BLaER1 treated with 17β-estradiol and CSF1 and Interleukin-3, amounts not matched to agents 10 nM and 100 nM (cell line): ENCODE data around the gene HNRNPH3.
A peak's percentile ranks its signal among the peaks of the same experiment; 100 is the strongest.
"Not testable (repeated sequence)": the region's sequence is repeated elsewhere in the genome, so short reads cannot be mapped to it uniquely, and the experiment has no call there.

ENCODE experiments used
- H3K27ac ChIP-seq, 11 experiments: shearing (Covaris generic); formaldehyde crosslinking; 2 replicates each; pipeline ENCODE4 v1.8.1; 2022
- H3K27me3 ChIP-seq, 11 experiments: shearing (Covaris generic); formaldehyde crosslinking; 2 replicates each; pipeline ENCODE4 v1.8.1; 2022
- H3K36me3 ChIP-seq, 11 experiments: shearing (Covaris generic); formaldehyde crosslinking; 2 replicates each; pipeline ENCODE4 v1.8.1; 2022
- H3K4me1 ChIP-seq, 10 experiments: shearing (Covaris generic); formaldehyde crosslinking; 2 replicates each; pipeline ENCODE4 v1.8.1; 2022
- H3K4me2 ChIP-seq, 11 experiments: shearing (Covaris generic); formaldehyde crosslinking; 2 replicates each; pipeline ENCODE4 v1.8.1; 2022
- H3K4me3 ChIP-seq, 10 experiments: shearing (Covaris generic); formaldehyde crosslinking; 2 replicates each; pipeline ENCODE4 v1.8.1; 2022
- H3K9ac ChIP-seq, 11 experiments: shearing (Covaris generic); formaldehyde crosslinking; 2 replicates each; pipeline ENCODE4 v1.8.1; 2022
- H3K9me3 ChIP-seq, 11 experiments: shearing (Covaris generic); formaldehyde crosslinking; replicated peaks in 1 of 11; 2 replicates each; pipeline ENCODE4 v1.8.1; 2022
- H4K20me1 ChIP-seq, 11 experiments: shearing (Covaris generic); formaldehyde crosslinking; 2 replicates each; pipeline ENCODE4 v1.8.1; 2022
- Cebpa-rat ChIP-seq, 11 experiments: shearing (Covaris generic); IDR thresholded peaks; 2 replicates each; pipeline ENCODE4 v1.8.1; 2022

The HNRNPH3 gene

DNA sequence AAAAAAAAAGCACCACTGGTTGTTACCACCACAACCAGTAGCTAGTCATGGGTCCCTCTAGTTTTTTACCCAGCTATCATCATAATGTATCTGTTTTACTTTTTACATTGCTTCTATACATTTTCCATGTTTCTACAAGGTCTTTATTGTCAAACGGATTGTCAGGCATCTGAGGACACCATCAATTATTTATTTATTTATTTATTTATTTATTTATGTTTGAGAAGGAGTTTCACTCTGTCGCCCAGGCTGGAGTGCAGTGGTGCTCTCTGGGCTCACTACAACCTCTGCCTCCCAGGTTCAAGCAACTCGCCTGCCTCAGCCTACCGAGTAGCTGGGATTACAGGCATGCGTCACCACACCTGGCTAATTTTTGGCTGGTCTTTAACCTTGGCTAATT, 29.0 kb upstream of the HNRNPH3 start:
- Histone ChIP-seq H3K4me3 (no peak overlapping the region), H3K36me3 (no peaks in the 10 kb centered on the region), H3K27me3 (no peaks in the 10 kb centered on the region), H3K4me1 (peaks cover 0 to 26% (median 0%) of the 10 kb centered on the region in 10 experiments; a peak in 8 of 20 replicates), H3K4me2 (no peak overlapping the region), H3K9ac (no peak overlapping the region), H4K20me1 (no peaks in the 10 kb centered on the region), H3K27ac (no peak overlapping the region), H3K9me3 (no peaks in the 10 kb centered on the region)
- no peak for TF ChIP-seq Cebpa-rat (IDR thresholded peaks at IDR 0.05)

DNA sequence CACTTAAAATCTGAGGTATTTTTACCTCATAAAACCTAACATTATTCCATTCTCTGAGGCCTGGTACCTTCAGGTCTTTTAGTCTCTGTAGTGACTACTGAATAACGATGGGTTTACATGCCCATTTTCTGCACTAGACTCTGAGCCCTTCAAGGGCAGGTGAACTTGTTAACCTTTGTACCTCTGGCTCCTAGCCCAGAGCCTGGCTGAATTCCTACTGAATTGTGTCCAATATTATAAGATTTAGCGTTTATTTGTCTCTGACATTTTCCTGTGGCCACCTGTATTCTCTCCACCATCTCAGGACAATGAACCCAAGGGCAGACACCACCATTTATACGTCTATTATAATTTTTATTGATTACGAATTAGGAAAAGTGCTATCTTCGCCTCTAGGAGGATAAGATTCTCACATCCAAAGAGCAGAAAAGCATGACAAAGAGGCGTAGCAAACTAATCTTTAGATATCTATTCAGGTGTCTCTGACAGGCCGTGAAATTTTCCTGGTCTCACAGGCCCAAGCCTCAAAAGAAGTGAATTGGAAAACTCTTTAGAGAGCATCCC, 27.9 kb upstream of the HNRNPH3 start:
- no peak overlapping the region for H3K4me3 ChIP-seq
- no peaks in the 10 kb centered on the region for H4K20me1 ChIP-seq
- peak overlapping the region in 1 of 11 experiments; percentile 24; a peak in 1 of 22 replicates for H3K9ac ChIP-seq
- H3K36me3 ChIP-seq: no peaks in the 10 kb centered on the region
- TF ChIP-seq Cebpa-rat (IDR thresholded peaks at IDR 0.05): no peak
- peaks cover 0 to 26% (median 0%) of the 10 kb centered on the region in 10 experiments; a peak in 8 of 20 replicates for H3K4me1 ChIP-seq
- no peak overlapping the region for H3K4me2 ChIP-seq
- H3K27ac ChIP-seq: no peak overlapping the region
- no peaks in the 10 kb centered on the region for H3K9me3 ChIP-seq
- no peaks in the 10 kb centered on the region for H3K27me3 ChIP-seq

DNA sequence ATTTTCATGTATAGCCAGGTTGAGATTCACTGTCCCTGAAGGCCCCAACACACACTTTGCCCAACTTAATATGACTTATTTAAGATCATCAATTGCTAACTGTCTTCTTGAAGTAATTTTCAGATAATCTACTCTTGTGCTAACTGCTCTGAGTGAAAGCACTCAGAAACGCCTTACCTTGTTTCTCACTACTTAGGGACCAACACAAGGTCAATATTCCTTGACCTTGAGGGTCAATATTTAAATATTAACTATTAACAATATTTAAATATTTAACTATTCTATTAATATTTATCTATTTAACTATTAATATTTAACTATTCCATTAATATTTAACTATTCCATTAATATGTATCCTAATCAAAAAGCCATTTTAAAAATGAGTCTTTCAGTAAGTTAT, 26.0 kb upstream of the HNRNPH3 start:
- Histone ChIP-seq H3K9me3 (no peaks in the 10 kb centered on the region), H3K4me1 (peaks cover 0 to 17% (median 0%) of the 10 kb centered on the region in 10 experiments; a peak in 7 of 20 replicates), H3K27ac (no peak overlapping the region), H3K4me2 (no peak overlapping the region), H4K20me1 (no peaks in the 10 kb centered on the region), H3K27me3 (no peaks in the 10 kb centered on the region), H3K9ac (no peak overlapping the region), H3K36me3 (no peaks in the 10 kb centered on the region), H3K4me3 (no peak overlapping the region)
- no peak for TF ChIP-seq Cebpa-rat (IDR thresholded peaks at IDR 0.05)

DNA sequence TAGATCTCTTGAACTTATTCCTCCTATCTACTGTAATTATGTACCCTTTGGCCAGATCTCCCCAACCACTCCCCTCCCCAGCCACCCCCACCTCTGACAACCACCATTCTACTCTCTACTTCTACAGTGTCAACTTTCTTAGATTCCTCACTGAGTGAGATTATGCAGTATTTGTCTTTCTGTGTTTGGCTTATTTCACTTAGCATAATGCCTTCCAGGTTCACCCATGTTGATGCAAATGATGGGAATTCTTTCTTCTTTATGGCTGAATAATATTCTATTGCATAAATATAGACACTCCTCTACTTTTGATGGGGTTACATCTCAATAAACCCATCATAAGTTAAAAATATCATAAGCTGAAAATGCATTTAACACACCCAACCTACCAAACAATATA, 21.3 kb upstream of the HNRNPH3 start:
- Histone ChIP-seq H4K20me1 (no peaks in the 10 kb centered on the region), H3K4me1 (0 out of 20 replicates have a peak, but pooled peaks cover 0 to 6% (median 0%) of the 10 kb centered on the region in 10 experiments), H3K36me3 (no peaks in the 10 kb centered on the region), H3K9me3 (peaks cover 4 to 13% (median 8%) of the 10 kb centered on the region in 11 experiments; a peak in 19 of 22 replicates), H3K4me3 (no peak overlapping the region), H3K27ac (no peak overlapping the region), H3K4me2 (no peak overlapping the region), H3K27me3 (no peaks in the 10 kb centered on the region), H3K9ac (no peak overlapping the region)
- TF ChIP-seq Cebpa-rat (IDR thresholded peaks at IDR 0.05): no peak

DNA sequence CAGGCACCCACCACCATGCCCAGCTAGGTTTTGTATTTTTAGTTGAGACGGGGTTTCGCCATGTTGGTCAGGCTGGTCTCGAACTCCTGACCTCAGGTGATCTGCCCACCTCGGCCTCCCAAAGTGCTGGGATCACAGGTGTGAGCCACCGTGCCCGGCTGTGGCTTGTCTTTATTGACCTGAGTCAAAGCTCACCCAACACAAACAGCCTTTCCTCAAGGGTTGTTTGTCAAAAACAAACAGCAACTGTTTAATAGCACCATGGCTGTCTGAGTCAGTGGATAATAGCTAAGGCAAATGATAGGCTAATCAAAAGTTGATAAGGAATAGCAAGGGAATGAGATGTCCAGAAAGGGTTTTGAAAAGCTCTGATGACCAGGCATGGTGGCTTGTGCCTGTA, 16.9 kb upstream of the HNRNPH3 start:
- H3K27ac ChIP-seq, H3K4me1 ChIP-seq, H3K27me3 ChIP-seq, H3K9ac ChIP-seq, H4K20me1 ChIP-seq, H3K4me2 ChIP-seq, H3K4me3 ChIP-seq: not testable (repeated sequence)
- peaks cover 0 to 10% (median 5%) of the 10 kb centered on the region in 11 experiments; a peak in 6 of 22 replicates for H3K36me3 ChIP-seq
- H3K9me3 ChIP-seq: peaks cover 29 to 40% (median 33%) of the 10 kb centered on the region in 11 experiments

DNA sequence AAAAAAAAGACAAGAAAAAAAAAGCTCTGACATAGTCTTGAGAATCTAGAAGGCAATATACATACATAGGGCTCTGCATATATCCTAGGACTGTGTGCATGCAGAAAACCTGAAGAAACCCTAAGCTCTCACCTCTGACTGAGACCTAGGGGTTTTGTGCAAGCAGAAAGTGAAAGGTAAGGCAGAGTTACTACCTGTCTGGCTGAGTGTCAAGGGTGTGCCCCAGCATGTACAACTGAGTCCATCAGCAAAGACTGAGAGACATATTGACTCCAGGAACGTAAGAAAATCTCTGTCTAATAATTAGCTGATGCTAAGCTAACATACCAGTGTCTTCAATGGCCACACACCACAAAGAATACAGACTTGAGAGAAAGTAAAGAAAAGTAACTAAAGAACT, 16.3 kb upstream of the HNRNPH3 start:
- H3K27me3 ChIP-seq: no peaks in the 10 kb centered on the region
- H3K27ac ChIP-seq: no peak overlapping the region
- H3K9me3 ChIP-seq: peaks cover 29 to 40% (median 33%) of the 10 kb centered on the region in 11 experiments
- H3K4me1 ChIP-seq: no peaks in the 10 kb centered on the region; a peak in 1 of 20 replicates
- peaks cover 0 to 10% (median 5%) of the 10 kb centered on the region in 11 experiments; a peak in 6 of 22 replicates for H3K36me3 ChIP-seq
- no peak for TF ChIP-seq Cebpa-rat (IDR thresholded peaks at IDR 0.05)
- H3K9ac ChIP-seq: no peak overlapping the region
- no peaks in the 10 kb centered on the region for H4K20me1 ChIP-seq
- H3K4me2 ChIP-seq: no peak overlapping the region
- no peak overlapping the region for H3K4me3 ChIP-seq

DNA sequence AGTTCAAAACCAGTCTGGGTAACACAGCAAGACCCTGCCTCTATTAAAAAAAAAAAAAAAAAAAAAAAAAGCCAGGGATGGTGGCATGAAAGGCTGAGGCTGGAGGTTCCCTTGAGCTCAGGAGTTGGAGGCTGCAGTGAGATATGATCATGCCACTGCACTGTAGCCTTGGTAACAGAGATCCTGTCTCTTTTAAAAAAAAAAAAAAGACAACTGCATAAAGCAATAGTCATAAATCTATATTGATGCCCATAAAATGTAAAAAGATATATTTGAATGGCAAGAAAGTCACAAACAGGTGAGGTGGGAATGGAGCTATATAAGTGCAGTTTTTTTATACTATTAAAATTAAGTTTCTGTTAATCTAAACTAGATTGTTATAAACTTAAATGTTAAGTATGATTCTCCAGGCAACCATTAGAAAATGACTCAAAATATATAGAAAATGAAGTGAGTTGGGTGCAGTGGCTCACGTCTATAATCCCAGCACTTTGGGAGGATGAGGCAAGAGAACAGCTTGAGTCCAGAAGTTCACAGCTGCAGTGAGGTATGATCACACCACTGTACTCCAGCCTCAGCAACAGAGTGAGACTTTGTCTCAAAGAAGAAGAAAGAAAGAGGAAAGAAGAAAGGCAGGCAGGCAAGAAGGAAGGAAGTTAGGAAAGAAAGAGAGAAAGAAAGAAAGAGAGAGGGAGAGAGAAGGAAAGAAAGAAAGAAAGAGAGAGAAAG, 13.4 kb upstream of the HNRNPH3 start:
- H3K27ac ChIP-seq: no peak overlapping the region
- no peak overlapping the region for H3K9ac ChIP-seq
- H3K9me3 ChIP-seq: peaks cover 29 to 40% (median 33%) of the 10 kb centered on the region in 11 experiments
- no peak overlapping the region for H3K4me2 ChIP-seq
- H3K4me3 ChIP-seq: no peak overlapping the region
- no peaks in the 10 kb centered on the region; a peak in 1 of 20 replicates for H3K4me1 ChIP-seq
- TF ChIP-seq Cebpa-rat (IDR thresholded peaks at IDR 0.05): no peak
- H4K20me1 ChIP-seq: no peaks in the 10 kb centered on the region
- peaks cover 0 to 10% (median 5%) of the 10 kb centered on the region in 11 experiments; a peak in 6 of 22 replicates for H3K36me3 ChIP-seq
- H3K27me3 ChIP-seq: no peaks in the 10 kb centered on the region

DNA sequence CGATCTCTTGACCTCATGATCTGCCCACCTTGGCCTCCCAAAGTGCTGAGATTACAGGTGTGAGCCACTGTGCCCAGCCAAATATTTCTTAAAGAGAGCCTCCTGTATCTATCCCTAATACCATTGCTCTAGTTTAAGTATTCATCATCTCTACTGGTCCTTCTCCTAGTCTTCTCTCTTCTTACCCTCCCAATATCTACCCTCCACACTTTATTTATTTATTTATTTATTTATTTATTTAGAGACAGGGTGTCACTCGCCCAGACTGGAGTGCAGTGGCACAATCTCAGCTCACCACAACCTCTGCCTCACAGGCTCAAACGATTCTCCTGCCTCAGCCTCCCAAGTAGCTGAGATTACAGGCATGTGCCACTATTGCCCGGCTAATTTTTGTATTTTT, 7.5 kb upstream of the HNRNPH3 start:
- Histone ChIP-seq H3K4me1 (peaks cover 18 to 27% (median 22%) of the 10 kb centered on the region in 10 experiments), H3K9me3 (peaks cover 0 to 10% (median 0%) of the 10 kb centered on the region in 11 experiments; a peak in 6 of 22 replicates)
- not testable (repeated sequence) for H3K9ac ChIP-seq, H3K36me3 ChIP-seq, H3K27ac ChIP-seq, H3K4me3 ChIP-seq, H4K20me1 ChIP-seq, H3K27me3 ChIP-seq, H3K4me2 ChIP-seq

DNA sequence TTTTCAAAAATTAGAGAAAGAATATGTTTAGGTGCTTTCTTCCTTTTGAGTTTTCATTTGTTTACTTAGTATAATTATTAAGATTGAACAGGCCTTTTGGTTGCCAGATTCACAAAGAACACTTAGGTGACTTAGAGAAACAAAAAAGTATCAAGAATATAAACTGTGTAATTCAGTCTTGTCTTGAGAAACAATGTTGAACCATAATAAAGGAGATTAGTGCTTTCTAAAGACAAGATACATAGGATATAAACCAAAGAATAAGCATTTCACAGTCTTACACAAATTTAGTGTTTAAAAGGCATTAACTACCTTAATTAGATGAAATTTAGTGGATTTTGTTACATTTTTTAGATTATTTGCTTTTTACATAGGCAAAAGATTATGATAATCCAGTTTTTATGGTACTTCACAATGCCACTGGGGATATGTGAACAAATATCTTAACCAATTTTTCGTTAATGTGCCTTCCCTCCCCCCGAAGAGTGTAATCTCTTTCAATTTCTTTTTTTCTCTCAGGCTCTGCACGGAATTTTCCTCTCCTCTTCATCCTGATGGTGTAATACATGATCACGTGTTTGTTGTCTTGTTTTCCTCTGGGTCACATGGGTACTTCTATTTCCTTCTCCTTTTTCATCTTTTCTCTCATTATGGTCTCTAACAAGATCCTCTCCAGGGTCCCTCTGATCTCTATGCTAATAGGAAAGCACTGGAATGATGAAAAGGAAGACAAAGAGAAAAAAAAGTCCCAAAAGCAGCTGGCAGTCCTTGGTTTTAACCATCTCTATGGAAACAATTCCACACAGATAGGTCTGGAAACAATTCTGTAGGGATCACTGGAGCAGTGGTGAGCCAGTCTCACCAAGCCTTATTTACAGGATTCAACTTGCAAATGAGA, 3.7 kb upstream of the HNRNPH3 start:
- H3K4me1 ChIP-seq: peaks cover 32 to 44% (median 41%) of the 10 kb centered on the region in 10 experiments
- H3K36me3 ChIP-seq: no peaks in the 10 kb centered on the region; a peak in 1 of 22 replicates
- H3K9me3 ChIP-seq: peaks cover 0 to 17% (median 0%) of the 10 kb centered on the region in 11 experiments; a peak in 7 of 22 replicates
- peak overlapping the region; percentile 58 to 95 (median 79) for H3K4me2 ChIP-seq
- H4K20me1 ChIP-seq: peaks cover 3 to 7% (median 5%) of the 10 kb centered on the region in 11 experiments; a peak in 20 of 22 replicates
- peak overlapping the region in 7 of 10 experiments; percentile 7 to 42 (median 32); a peak in 9 of 20 replicates for H3K4me3 ChIP-seq
- no peaks in the 10 kb centered on the region for H3K27me3 ChIP-seq
- H3K9ac ChIP-seq: peak overlapping the region; percentile 33 to 73 (median 66); a peak in 19 of 22 replicates
- TF ChIP-seq Cebpa-rat (IDR thresholded peaks at IDR 0.05): peak in 3 of 11 experiments; percentile 35 to 49 (median 40); a peak in 4 of 22 replicates
- peak overlapping the region; percentile 60 to 100 (median 99) for H3K27ac ChIP-seq
